ENCODE measurements around the gene HTR3B. TPM values are rescaled to one million over a fixed set of nuclear protein-coding genes. Genes with fewer than 3 reads are reported as not detected.
A peak's percentile ranks its signal among the peaks of the same experiment; 100 is the strongest.

Gene HTR3B
- total RNA-seq, result not detected
- long read RNA-seq, result 0 reads

GRCh38 chr11:113904379-113905101, at the start of gene HTR3B:
Gene HTR3B (plus strand): TSS chr11:113904796. CDS start chr11:113904934, 138 bp downstream.
- Histone ChIP-seq H3K27ac (replicated peaks) (no peak within 1 kb of the TSS), H3K27me3 (ENCODE audit: low read depth) (peaks cover 41% of the 10 kb centered on the region), H3K4me3 (no peak within 1 kb of the TSS), H3K4me1 (peaks cover 10% of the 10 kb centered on the region), H3K9me3 (replicated peaks) (no peaks in the 10 kb centered on the region), H3K36me3 (no peaks in the 10 kb centered on the region)
- DNase-seq, result no peak
- TF ChIP-seq CTCF (IDR thresholded peaks at IDR 0.05; ENCODE audit: borderline replicate concordance), result no peak
- intact Hi-C loops (cut with micrococcal nuclease), result no loop called here

- DNase-seq, result no peak
- Histone ChIP-seq H3K4me3 (no peak overlapping the region), H3K4me1 (peaks cover 64% of the 10 kb centered on the region), H3K27me3 (ENCODE audit: low read depth) (no peaks in the 10 kb centered on the region), H3K27ac (replicated peaks) (no peak overlapping the region), H3K9me3 (replicated peaks) (no peaks in the 10 kb centered on the region), H3K36me3 (peaks cover 23% of the 10 kb centered on the region)
- no peak for TF ChIP-seq CTCF (IDR thresholded peaks at IDR 0.05; ENCODE audit: borderline replicate concordance)
- intact Hi-C loops (cut with micrococcal nuclease), result no loop called here
Observed at GRCh38 chr11:113855803-113856202, 48.8 kb upstream of the HTR3B start.

GRCh38 chr11:113856966-113857759, 47.4 kb upstream of the HTR3B start:
- no peak for DNase-seq
- Histone ChIP-seq H3K9me3 (replicated peaks) (no peaks in the 10 kb centered on the region), H3K4me3 (no peak overlapping the region), H3K36me3 (peaks cover 9% of the 10 kb centered on the region), H3K4me1 (peaks cover 77% of the 10 kb centered on the region), H3K27ac (replicated peaks) (peak overlapping the region; percentile 35), H3K27me3 (ENCODE audit: low read depth) (no peaks in the 10 kb centered on the region)
- TF ChIP-seq CTCF (IDR thresholded peaks at IDR 0.05; ENCODE audit: borderline replicate concordance), result no peak
- intact Hi-C loops (cut with micrococcal nuclease), result no loop called here

- peaks cover 81% of the 10 kb centered on the region for H3K4me1 ChIP-seq
- no peak overlapping the region for H3K27ac ChIP-seq (replicated peaks)
- no peaks in the 10 kb centered on the region for H3K27me3 ChIP-seq (ENCODE audit: low read depth)
- TF ChIP-seq CTCF (IDR thresholded peaks at IDR 0.05; ENCODE audit: borderline replicate concordance), result no peak
- no peak for DNase-seq
- H3K9me3 ChIP-seq (replicated peaks), result no peaks in the 10 kb centered on the region
- H3K36me3 ChIP-seq, result peaks cover 4% of the 10 kb centered on the region
- intact Hi-C loops (cut with micrococcal nuclease), result no loop called here
- no peak overlapping the region for H3K4me3 ChIP-seq
Observed at GRCh38 chr11:113859665-113860064, 44.9 kb upstream of the HTR3B start.

- intact Hi-C loops (cut with micrococcal nuclease), result no loop called here
- no peak overlapping the region for H3K4me3 ChIP-seq
- no peak for DNase-seq
- peak overlapping the region; percentile 7 for H3K27ac ChIP-seq (replicated peaks)
- H3K27me3 ChIP-seq (ENCODE audit: low read depth), result no peaks in the 10 kb centered on the region
- peaks cover 14% of the 10 kb centered on the region for H3K36me3 ChIP-seq
- TF ChIP-seq CTCF (IDR thresholded peaks at IDR 0.05; ENCODE audit: borderline replicate concordance), result no peak
- H3K9me3 ChIP-seq (replicated peaks), result no peaks in the 10 kb centered on the region
- H3K4me1 ChIP-seq, result peaks cover 71% of the 10 kb centered on the region
Observed at GRCh38 chr11:113862435-113862834, 42.2 kb upstream of the HTR3B start.

All from left ventricle myocardium inferior (tissue), 1 donor.